Lower lobe of right lung (tissue), 2 donors: Measurements from ENCODE around the gene TBC1D20. TPM values are rescaled to one million over a fixed set of nuclear protein-coding genes. Genes with fewer than 3 reads are reported as not detected.
"Not testable (repeated sequence)": the region's sequence is repeated elsewhere in the genome, so short reads cannot be mapped to it uniquely, and the experiment has no call there.

Experiments used
- ATAC-seq, 2 donors: fragments of 200-7000 bp; cut with Tn5 transposase; one replicate each; pipeline ENCODE4 v1.9.1; 2020 to 2022; ENCODE audit warnings: mild to moderate bottlenecking in 2 of 2, moderate library complexity in 2 of 2
- DNase-seq: peaks from one replicate; pipeline ENCODE4 v3.0.0-alpha.2; 2020
- H3K27ac ChIP-seq: fragments of 200-600 bp; one replicate; pipeline ENCODE4 v1.8.0; 2022
- H3K27me3 ChIP-seq: fragments of 200-600 bp; one replicate; pipeline ENCODE4 v1.8.0; 2022; ENCODE audit warnings: low read depth
- H3K36me3 ChIP-seq: fragments of 200-600 bp; one replicate; pipeline ENCODE4 v1.8.0; 2022; ENCODE audit warnings: mild to moderate bottlenecking
- H3K4me1 ChIP-seq: fragments of 200-600 bp; one replicate; pipeline ENCODE4 v1.8.0; 2022
- H3K4me3 ChIP-seq: fragments of 200-600 bp; one replicate; pipeline ENCODE4 v1.8.0; 2022; ENCODE audit warnings: mild to moderate bottlenecking
- H3K9me3 ChIP-seq: fragments of 200-600 bp; one replicate; pipeline ENCODE4 v1.8.0; 2022
- intact Hi-C: fragments of 100-400 bp; cut with DNase I; formaldehyde crosslinking; loops from one replicate; pipeline ENCODE4 v1.11.0; 2022
- total RNA-seq: library from RNA; stranded (reverse); fragmentation: NEBNext Ultra II Directional; extraction: Animal tissue kit (Norgen Biotek cat#: 25700); gene quantifications from one replicate; pipeline ENCODE4 v1.2.1, GENCODE V29; 2021
- TF ChIP-seq, protein P1 (sequence below): fragments of 200-600 bp; IDR thresholded peaks from one replicate; pipeline ENCODE4 v1.8.0; 2022; ENCODE audit warnings: antibody characterized with exemption, mild to moderate bottlenecking
- donor health status: DM: no; HTN: yes; CAD: no; lungs with severe emphysema.

The TBC1D20 gene
- total RNA-seq, 1 donor from 2014 or later: 40.3 TPM

DNA sequence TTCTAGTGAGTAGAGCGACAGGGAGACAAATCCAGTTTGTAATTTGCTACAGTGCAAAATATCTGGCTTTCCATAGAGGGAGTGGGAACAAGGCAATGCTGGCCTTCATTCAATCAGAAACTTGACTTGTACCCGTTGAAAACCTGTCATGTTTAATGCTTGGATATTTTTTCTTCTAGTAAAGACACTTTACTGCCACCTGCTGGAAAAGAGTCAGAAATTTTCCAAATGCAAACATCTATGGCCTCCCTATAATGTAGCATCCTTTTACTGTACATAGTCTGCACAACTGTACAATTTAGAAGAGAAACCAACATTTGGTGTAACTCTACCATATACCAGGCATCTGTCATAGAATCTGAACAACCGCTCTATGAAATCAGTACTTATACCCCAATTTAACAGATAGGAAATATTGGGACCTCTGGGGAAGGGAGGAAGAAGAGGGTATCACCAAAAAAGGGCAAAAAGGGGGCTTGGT is 16.7 kb upstream of the TBC1D20 start:
- intact Hi-C loops: loop anchor here (10.0 kb wide), 1 partner anchor 124 kb away; no protein-coding TSS in a partner anchor
- no peak overlapping the region for H3K27ac ChIP-seq
- H3K27me3 ChIP-seq: no peaks in the 10 kb centered on the region
- DNase-seq (no peak), ATAC-seq (peak; percentile 54 to 74)
- H3K9me3 ChIP-seq: no peaks in the 10 kb centered on the region
- H3K4me1 ChIP-seq: no peaks in the 10 kb centered on the region
- TF ChIP-seq, protein P1, sequence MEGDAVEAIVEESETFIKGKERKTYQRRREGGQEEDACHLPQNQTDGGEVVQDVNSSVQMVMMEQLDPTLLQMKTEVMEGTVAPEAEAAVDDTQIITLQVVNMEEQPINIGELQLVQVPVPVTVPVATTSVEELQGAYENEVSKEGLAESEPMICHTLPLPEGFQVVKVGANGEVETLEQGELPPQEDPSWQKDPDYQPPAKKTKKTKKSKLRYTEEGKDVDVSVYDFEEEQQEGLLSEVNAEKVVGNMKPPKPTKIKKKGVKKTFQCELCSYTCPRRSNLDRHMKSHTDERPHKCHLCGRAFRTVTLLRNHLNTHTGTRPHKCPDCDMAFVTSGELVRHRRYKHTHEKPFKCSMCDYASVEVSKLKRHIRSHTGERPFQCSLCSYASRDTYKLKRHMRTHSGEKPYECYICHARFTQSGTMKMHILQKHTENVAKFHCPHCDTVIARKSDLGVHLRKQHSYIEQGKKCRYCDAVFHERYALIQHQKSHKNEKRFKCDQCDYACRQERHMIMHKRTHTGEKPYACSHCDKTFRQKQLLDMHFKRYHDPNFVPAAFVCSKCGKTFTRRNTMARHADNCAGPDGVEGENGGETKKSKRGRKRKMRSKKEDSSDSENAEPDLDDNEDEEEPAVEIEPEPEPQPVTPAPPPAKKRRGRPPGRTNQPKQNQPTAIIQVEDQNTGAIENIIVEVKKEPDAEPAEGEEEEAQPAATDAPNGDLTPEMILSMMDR: peak; percentile 65
- no peak overlapping the region for H3K4me3 ChIP-seq
- peaks cover 43% of the 10 kb centered on the region for H3K36me3 ChIP-seq

DNA sequence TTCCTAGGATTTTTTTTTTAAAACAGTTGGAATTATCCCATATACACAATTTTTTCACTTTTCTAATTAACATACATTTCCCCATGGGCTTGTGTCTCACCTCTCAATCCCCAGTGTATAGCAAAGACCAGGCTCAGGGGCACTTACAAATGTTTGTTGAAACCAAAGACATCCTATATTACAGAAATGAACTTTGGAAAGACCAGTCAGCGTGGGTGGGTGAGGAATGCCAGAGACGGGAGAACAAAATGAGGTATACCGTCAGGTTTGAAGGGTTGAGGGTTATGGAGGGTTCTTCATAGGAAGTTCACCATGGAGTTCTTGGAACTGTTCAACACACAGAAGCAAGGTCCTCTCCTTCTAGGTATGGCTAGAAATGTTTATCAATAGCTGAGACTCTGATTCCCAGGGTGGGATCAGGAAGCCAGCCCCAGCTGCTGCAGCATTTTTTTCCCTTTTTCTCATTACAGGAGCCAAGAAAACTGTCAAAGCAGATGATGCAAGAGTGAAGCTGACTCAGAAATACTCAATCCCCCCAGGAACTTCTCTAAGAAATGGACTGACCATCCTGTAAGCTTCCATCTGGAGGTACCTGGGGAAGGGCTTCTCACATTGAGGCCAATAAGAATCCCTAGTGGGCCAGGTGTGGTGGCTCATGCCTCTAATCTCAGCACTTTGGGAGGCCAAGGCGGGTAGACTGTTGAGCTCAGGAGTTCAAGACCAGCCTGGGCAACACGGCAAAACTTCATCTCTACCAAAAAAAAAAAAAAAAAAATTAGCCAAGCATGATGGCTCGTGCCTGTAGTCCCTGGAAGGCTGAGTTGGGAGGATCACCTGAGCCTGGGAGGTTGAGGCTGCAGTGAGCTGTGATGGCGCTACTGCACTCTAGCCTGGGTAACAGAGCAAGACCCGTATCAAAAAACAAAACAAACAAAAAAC is 15.9 kb upstream of the TBC1D20 start:
- Histone ChIP-seq H3K4me3 (no peak overlapping the region), H3K4me1 (no peaks in the 10 kb centered on the region), H3K9me3 (no peaks in the 10 kb centered on the region), H3K27ac (no peak overlapping the region), H3K27me3 (no peaks in the 10 kb centered on the region), H3K36me3 (peaks cover 36% of the 10 kb centered on the region)
- ATAC-seq: no peak
- TF ChIP-seq, protein P1: no peak
- intact Hi-C loops: loop anchor here (10.0 kb wide), 1 partner anchor 123 kb away; no protein-coding TSS in a partner anchor
- no peak for DNase-seq

DNA sequence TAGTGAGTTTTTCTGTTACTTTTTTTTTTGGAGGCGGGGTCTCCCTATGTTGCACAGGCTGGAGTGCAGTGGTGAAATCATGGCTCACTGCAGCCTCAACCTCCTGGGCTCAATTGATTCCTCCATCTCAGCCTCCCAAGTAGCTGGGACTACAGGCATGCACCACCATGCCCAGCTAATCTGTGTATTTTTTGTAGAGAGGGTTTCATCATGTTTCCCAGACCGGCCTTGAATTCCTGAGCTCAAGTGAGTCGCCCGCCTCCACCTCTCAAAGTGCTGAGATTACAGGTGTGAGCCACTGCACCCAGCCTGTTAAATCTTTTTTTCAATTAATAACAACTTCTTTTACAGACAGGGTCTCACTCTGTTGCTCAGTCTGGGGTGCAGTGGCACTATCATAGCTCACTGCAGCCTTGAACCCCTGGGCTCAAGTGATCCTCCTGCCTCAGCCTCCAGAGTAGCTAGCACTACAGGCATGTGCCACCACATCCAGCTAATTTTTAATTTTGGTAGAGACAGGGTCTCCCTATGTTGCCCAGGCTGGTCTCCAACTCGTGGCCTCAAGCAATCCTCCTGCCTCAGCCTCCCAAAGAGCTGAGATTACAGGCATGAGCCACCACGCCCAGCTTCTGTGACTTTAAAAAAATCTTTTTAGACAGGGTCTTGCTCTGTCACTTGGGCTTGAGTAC is 14.4 kb upstream of the TBC1D20 start:
- peaks cover 20% of the 10 kb centered on the region for H3K36me3 ChIP-seq
- H3K4me3 ChIP-seq, H3K27me3 ChIP-seq, DNase-seq, H3K4me1 ChIP-seq, H3K9me3 ChIP-seq, H3K27ac ChIP-seq: not testable (repeated sequence)
- peak in 1 of 2 donors; percentile 50 for ATAC-seq
- intact Hi-C loops: loop anchor here (10.0 kb wide), 1 partner anchor 122 kb away; no protein-coding TSS in a partner anchor

DNA sequence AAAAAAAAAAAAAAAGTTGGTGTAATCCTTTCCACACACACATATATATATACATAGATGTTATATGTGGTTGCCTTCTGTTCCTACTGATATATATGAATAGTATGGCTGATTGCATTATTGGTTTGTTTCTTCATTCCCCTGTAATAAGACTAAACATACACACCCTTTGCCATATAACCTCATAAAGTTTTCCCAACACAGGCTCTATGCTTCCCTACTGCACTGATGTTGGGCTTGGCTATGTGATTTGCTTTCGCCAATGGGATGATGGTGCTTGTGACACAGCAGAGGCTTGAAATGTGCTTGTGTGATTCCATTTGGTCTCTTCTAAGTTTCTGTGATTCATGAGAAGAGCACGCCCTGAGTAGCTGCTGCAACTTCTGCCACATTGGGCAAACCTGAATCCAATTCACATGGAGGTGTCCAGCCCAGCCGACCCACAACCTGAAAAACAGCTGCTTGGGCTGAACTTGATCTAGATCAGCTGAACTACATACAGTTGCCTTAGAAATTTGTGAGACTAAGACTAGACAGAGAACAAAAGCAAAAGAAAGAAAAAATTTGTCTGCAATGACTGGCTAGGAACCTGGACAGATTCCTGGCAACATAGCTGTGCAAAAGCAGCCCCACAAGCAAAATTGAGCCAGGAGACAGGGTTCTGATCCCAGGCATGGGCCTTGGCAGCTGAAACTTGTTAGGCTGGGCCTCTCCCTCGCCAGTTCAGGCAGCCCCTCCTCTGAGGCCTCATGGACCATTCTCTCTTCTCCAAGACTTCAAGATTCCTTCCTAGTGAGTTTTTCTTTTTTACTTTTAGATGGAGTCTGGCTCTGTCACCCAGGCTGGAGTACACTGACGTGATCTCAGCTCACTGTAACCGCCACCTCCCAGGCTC is 13.4 kb upstream of the TBC1D20 start:
- ATAC-seq: no peak
- DNase-seq: no peak
- no peaks in the 10 kb centered on the region for H3K4me1 ChIP-seq
- no peaks in the 10 kb centered on the region for H3K27me3 ChIP-seq
- H3K36me3 ChIP-seq: peaks cover 12% of the 10 kb centered on the region
- no peaks in the 10 kb centered on the region for H3K9me3 ChIP-seq
- intact Hi-C loops: loop anchor here (10.0 kb wide), 1 partner anchor 121 kb away; no protein-coding TSS in a partner anchor
- no peak overlapping the region for H3K4me3 ChIP-seq
- TF ChIP-seq, protein P1: no peak
- H3K27ac ChIP-seq: no peak overlapping the region

DNA sequence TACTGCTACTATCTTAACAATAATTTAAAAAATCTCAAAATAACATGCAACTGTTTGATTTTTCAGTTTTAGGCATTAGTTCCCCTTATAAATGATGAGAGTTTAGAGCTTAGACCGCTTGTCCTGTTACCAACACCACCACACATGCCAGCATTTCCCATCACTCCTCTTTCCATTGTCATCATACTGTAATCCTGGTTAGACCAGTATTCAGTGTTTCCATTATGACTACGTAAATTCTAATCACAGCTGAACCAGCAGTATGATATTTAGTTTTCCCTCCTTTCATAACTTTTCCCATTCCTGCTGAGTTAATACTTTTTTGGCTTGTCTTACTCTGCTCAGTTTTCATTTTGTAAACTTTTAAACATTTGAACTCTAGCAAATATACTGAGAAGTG is 12.2 kb upstream of the TBC1D20 start:
- intact Hi-C loops: loop anchor here (10.0 kb wide), 1 partner anchor 120 kb away; no protein-coding TSS in a partner anchor
- Histone ChIP-seq H3K36me3 (peaks cover 8% of the 10 kb centered on the region), H3K9me3 (no peaks in the 10 kb centered on the region), H3K4me3 (no peak overlapping the region), H3K4me1 (no peaks in the 10 kb centered on the region), H3K27ac (no peak overlapping the region), H3K27me3 (no peaks in the 10 kb centered on the region)
- ATAC-seq: no peak
- DNase-seq: no peak
- TF ChIP-seq, protein P1: no peak
